HCT116 (cell line): ENCODE measurements around the gene NEK11. TPM values are rescaled to one million over a fixed set of nuclear protein-coding genes. Genes with fewer than 3 reads are reported as not detected.

Experiments used
- ATAC-seq: fragments of 200-7000 bp; cut with Tn5 transposase; 2 replicates; pipeline ENCODE4 v1.9.1; 2020; ENCODE audit warnings: mild to moderate bottlenecking, moderate library complexity
- BruUV-seq: library from RNA; stranded (reverse); fragments of 400-500 nt; replicated peaks from 2 replicates; lab custom pipeline; 2021; lab: Mats Ljungman, UMichigan
- CTCF ChIA-PET: fragments of 300-600 bp; sonication (Branson Sonifier 250); formaldehyde crosslinking; loops from one replicate; lab custom pipeline; 2021; ENCODE audit warnings: antibody characterized with exemption; lab: Charles Lee
- POLR2A ChIA-PET: fragments of 300-600, 350-600 bp; sonication (Branson Sonifier 250); formaldehyde crosslinking; loops from one replicate; lab custom pipeline; 2021; ENCODE audit warnings: antibody characterized with exemption; lab: Charles Lee
- RAD21 ChIA-PET, 2 experiments: fragments of 300-600 bp; sonication (Branson Sonifier 250); formaldehyde crosslinking; loops; one replicate each; lab custom pipeline; 2023; ENCODE audit warnings: low total read pairs in 2 of 2; ENCODE audit not compliant: uncharacterized antibody in 2 of 2, unreplicated experiment in 2 of 2, low non-redundant PET in 1 of 2; lab: Charles Lee
- DNase-seq: peaks from one replicate; pipeline ENCODE4 v3.0.0-alpha.2; 2010; ENCODE audit warnings: low read depth, low spot score
- H2AFZ ChIP-seq: fragments of 200-600 bp; shearing (Covaris generic), sonication (generic); 2 replicates; pipeline ENCODE4 v1.6.1; 2017; ENCODE audit warnings: low read depth, mixed run types, mixed read lengths, antibody characterized with exemption, low read length; ENCODE audit not compliant: poor library complexity, severe bottlenecking
- H3K27ac ChIP-seq: 2 replicates; pipeline ENCODE4 v1.5.1; 2012; ENCODE audit warnings: low read depth, low read length
- H3K27me3 ChIP-seq: fragments of 200-600 bp; sonication (generic); 2 replicates; pipeline ENCODE4 v1.6.1; 2016; ENCODE audit warnings: mixed run types, low read length, mixed read lengths; ENCODE audit not compliant: insufficient read depth
- H3K36me3 ChIP-seq, 2 experiments: fragments of 200-500 bp in 1 of 2; fragments of 200-600 bp in 1 of 2; sonication (Bioruptor generic) in 1 of 2; sonication (generic) in 1 of 2; 2 replicates each; pipeline versions ENCODE4 v1.5.1 to v1.6.1; 2014 to 2016; ENCODE audit warnings: low read length in 2 of 2, inconsistent platforms in 1 of 2, mixed read lengths in 1 of 2, mixed run types in 1 of 2; ENCODE audit not compliant: insufficient read depth in 2 of 2, control insufficient read depth in 1 of 2
- H3K4me1 ChIP-seq, 2 experiments: fragments of 200-600 bp in 1 of 2; sonication (generic) in 1 of 2; 2 replicates each; pipeline versions ENCODE4 v1.5.1 to v1.6.1; 2012 to 2017; ENCODE audit warnings: low read length in 2 of 2, inconsistent platforms in 1 of 2, mild to moderate bottlenecking in 1 of 2, mixed read lengths in 1 of 2, mixed run types in 1 of 2, moderate library complexity in 1 of 2; ENCODE audit not compliant: insufficient read depth in 2 of 2, control insufficient read depth in 1 of 2
- H3K4me2 ChIP-seq: fragments of 200-600 bp; sonication (generic); 2 replicates; pipeline ENCODE4 v1.6.1; 2017; ENCODE audit warnings: mixed run types, low read length, mixed read lengths
- H3K4me3 ChIP-seq, 2 experiments: fragments of 200-600 bp in 1 of 2; sonication (generic) in 1 of 2; replicated peaks in 1 of 2; 2 replicates each; pipeline ENCODE4 v1.5.1; 2011 to 2016; ENCODE audit warnings: low read length in 2 of 2, control low read depth in 1 of 2, low read depth in 1 of 2, mild to moderate bottlenecking in 1 of 2, mixed read lengths in 1 of 2, mixed run types in 1 of 2
- H3K79me2 ChIP-seq: fragments of 200-600 bp; sonication (generic); 2 replicates; pipeline ENCODE4 v1.6.1; 2017; ENCODE audit warnings: mild to moderate bottlenecking, mixed run types, low read length, moderate library complexity, mixed read lengths; ENCODE audit not compliant: insufficient read depth
- H3K9ac ChIP-seq: fragments of 200-600 bp; sonication (generic); 2 replicates; pipeline ENCODE4 v1.6.1; 2016; ENCODE audit warnings: low read length, mixed read lengths
- H3K9me2 ChIP-seq: fragments of 200-600 bp; sonication (generic), shearing (Covaris generic); 2 replicates; pipeline ENCODE4 v1.6.1; 2017; ENCODE audit warnings: mixed run types, mild to moderate bottlenecking, moderate library complexity; ENCODE audit not compliant: insufficient read depth
- H3K9me3 ChIP-seq, 2 experiments: fragments of 200-500 bp in 1 of 2; fragments of 200-600 bp in 1 of 2; sonication (Bioruptor generic) in 1 of 2; sonication (generic) in 1 of 2; 2 replicates each; pipeline ENCODE4 v1.6.1; 2014 to 2017; ENCODE audit warnings: low read length in 2 of 2, mixed read lengths in 2 of 2, inconsistent platforms in 1 of 2, low read depth in 1 of 2, mild to moderate bottlenecking in 1 of 2, mixed run types in 1 of 2, moderate library complexity in 1 of 2; ENCODE audit not compliant: control insufficient read depth in 1 of 2, insufficient read depth in 1 of 2
- H4K20me1 ChIP-seq: fragments of 200-600 bp; sonication (generic), shearing (Covaris generic); 2 replicates; pipeline ENCODE4 v1.6.1; 2017; ENCODE audit warnings: mixed run types, mild to moderate bottlenecking, moderate library complexity; ENCODE audit not compliant: insufficient read depth
- CEBPB ChIP-seq: IDR thresholded peaks from 2 replicates; pipeline ENCODE4 v1.6.1; 2012; ENCODE audit warnings: low read depth
- EGR1 ChIP-seq: IDR thresholded peaks from 2 replicates; pipeline ENCODE4 v1.6.1; 2012; ENCODE audit warnings: low read depth
- ELF1 ChIP-seq: IDR thresholded peaks from 2 replicates; pipeline ENCODE4 v1.6.1; 2012; ENCODE audit warnings: low read depth, borderline replicate concordance
- FOSL1 ChIP-seq: IDR thresholded peaks from 2 replicates; pipeline ENCODE4 v1.6.1; 2012; ENCODE audit warnings: low read depth
- RAD21 ChIP-seq: IDR thresholded peaks from 2 replicates; pipeline ENCODE4 v1.6.1; 2012; ENCODE audit warnings: low read depth, mild to moderate bottlenecking
- REST ChIP-seq: IDR thresholded peaks from 2 replicates; pipeline ENCODE4 v1.6.1; 2012; ENCODE audit warnings: low read depth
- SP1 ChIP-seq: IDR thresholded peaks from 2 replicates; pipeline ENCODE4 v1.6.1; 2012; ENCODE audit warnings: low read depth
- YY1 ChIP-seq: IDR thresholded peaks from 2 replicates; pipeline ENCODE4 v1.6.1; 2011; ENCODE audit warnings: low read length, low read depth, moderate library complexity, mild to moderate bottlenecking; ENCODE audit not compliant: insufficient replicate concordance; ENCODE audit errors: extremely low read depth
- ZFX ChIP-seq: fragments of 450-650 bp; IDR thresholded peaks from 2 replicates; pipeline ENCODE4 v1.6.1; 2017
- ZNF274 ChIP-seq: fragments of 200-500 bp; sonication (Bioruptor generic); IDR thresholded peaks from 2 replicates; pipeline ENCODE4 v1.6.1; 2014; ENCODE audit warnings: mild to moderate bottlenecking, low read depth, low read length, inconsistent platforms
- intact Hi-C: fragments of 100-400 bp; cut with micrococcal nuclease; formaldehyde crosslinking; loops from 2 replicates; pipeline ENCODE4 v1.10.0; 2022
- total RNA-seq: library from RNA; stranded (reverse); gene quantifications from one replicate; pipeline ENCODE4 v1.2.1, GENCODE V29; 2021; ENCODE audit not compliant: unreplicated experiment

The NEK11 gene
- total RNA-seq, 1 experiment from 2014 or later, result 3.1 TPM

GRCh38 chr3:131142580-131142979, 115.9 kb downstream of the NEK11 start:
- Histone ChIP-seq H3K9me3 (no peaks in the 10 kb centered on the region), H3K4me2 (no peak overlapping the region), H2AFZ (no peak overlapping the region), H3K9ac (no peak overlapping the region), H3K9me2 (no peaks in the 10 kb centered on the region), H3K36me3 (no peaks in the 10 kb centered on the region), H3K79me2 (no peaks in the 10 kb centered on the region), H3K27me3 (no peaks in the 10 kb centered on the region), H3K4me3 (no peak overlapping the region), H3K4me1 (no peaks in the 10 kb centered on the region), H4K20me1 (no peaks in the 10 kb centered on the region), H3K27ac (no peak overlapping the region)
- POLR2A ChIA-PET, result no interaction called here
- ATAC-seq, result no peak
- DNase-seq, result no peak
- intact Hi-C loops, result no loop called here
- CTCF ChIA-PET, result no interaction called here
- TF ChIP-seq SP1 (no peak), EGR1 (no peak), ELF1 (no peak), YY1 (no peak), REST (no peak), CEBPB (no peak), RAD21 (no peak), FOSL1 (no peak), ZFX (no peak), ZNF274 (no peak)
- BruUV-seq, result no TSS peak
- RAD21 ChIA-PET, result no interaction called here
